ENCODE results near the gene RAB33A.

DNA sequence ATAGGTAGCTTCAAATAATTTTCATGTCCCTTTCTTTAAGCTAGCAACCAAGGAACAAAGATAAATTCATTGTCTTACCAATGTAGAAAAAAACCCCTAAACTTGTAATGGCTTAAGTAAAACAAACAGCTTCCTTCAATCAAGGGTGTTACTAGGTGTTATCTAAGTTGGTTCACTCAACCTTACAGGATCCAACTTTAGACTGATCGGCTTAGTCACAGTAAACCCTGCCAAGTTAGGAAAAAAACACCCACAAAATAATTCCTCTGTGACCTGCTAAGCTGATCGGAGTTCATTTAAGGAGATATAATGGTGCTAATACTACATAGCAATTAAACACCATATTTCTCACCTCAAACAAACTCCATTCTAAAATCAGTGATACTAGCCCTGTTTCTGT lies 16.2 kb upstream of the RAB33A start:
- no peak for TF ChIP-seq EZH2 (IDR thresholded peaks at IDR 0.05; ENCODE audit: low read depth)
- TF ChIP-seq, protein P1, sequence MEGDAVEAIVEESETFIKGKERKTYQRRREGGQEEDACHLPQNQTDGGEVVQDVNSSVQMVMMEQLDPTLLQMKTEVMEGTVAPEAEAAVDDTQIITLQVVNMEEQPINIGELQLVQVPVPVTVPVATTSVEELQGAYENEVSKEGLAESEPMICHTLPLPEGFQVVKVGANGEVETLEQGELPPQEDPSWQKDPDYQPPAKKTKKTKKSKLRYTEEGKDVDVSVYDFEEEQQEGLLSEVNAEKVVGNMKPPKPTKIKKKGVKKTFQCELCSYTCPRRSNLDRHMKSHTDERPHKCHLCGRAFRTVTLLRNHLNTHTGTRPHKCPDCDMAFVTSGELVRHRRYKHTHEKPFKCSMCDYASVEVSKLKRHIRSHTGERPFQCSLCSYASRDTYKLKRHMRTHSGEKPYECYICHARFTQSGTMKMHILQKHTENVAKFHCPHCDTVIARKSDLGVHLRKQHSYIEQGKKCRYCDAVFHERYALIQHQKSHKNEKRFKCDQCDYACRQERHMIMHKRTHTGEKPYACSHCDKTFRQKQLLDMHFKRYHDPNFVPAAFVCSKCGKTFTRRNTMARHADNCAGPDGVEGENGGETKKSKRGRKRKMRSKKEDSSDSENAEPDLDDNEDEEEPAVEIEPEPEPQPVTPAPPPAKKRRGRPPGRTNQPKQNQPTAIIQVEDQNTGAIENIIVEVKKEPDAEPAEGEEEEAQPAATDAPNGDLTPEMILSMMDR (conservative IDR thresholded peaks at IDR 0.05): no peak
